A549 (cell line): ENCODE measurements around the gene CDH4. TPM values are rescaled to one million over a fixed set of nuclear protein-coding genes. Genes with fewer than 3 reads are reported as not detected.
A peak's percentile ranks its signal among the peaks of the same experiment; 100 is the strongest.

Experiments used
- ATAC-seq, 2 experiments: fragments of 200-7000 bp in 1 of 2; fragments of >200 bp in 1 of 2; cut with Nextera tagmentation in 1 of 2; cut with Tn5 transposase in 1 of 2; 3 replicates each; pipeline versions ENCODE4 v1.8.0 to v1.9.1; 2018 to 2020; ENCODE audit warnings: mild to moderate bottlenecking in 1 of 2, moderate library complexity in 1 of 2
- CTCF ChIA-PET: fragments of 300-600 bp; sonication (Branson Sonifier 250); formaldehyde crosslinking; extraction: SDS; loops from one replicate; lab custom pipeline; 2021; ENCODE audit warnings: antibody characterized with exemption, inconsistent platforms; lab: Yijun Ruan, JAX
- POLR2A ChIA-PET: fragments of 350-600 bp; formaldehyde crosslinking; extraction: SDS; loops from one replicate; lab custom pipeline; 2021; ENCODE audit warnings: antibody characterized with exemption, inconsistent platforms; lab: Yijun Ruan, JAX
- DNase-seq, 2 experiments: peaks; one replicate each; pipeline versions ENCODE4 v3.0.0 to v3.0.0-alpha.2; 2011 to 2016; ENCODE audit warnings: low read depth in 1 of 2, low spot score in 1 of 2
- FAIRE-seq: peaks from 2 replicates; lab custom pipeline; 2011; peaks lifted over from hg19 to GRCh38; lab: Jason Lieb, UNC
- H3K27ac ChIP-seq, 2 experiments: fragments of >200 bp; sonication (Bioruptor Twin); formaldehyde crosslinking; 3 replicates each; pipeline ENCODE4 v1.5.1; 2016 to 2017
- H3K4me1 ChIP-seq: fragments of >200 bp; sonication (Bioruptor Twin); formaldehyde crosslinking; 3 replicates; pipeline ENCODE4 v1.6.1; 2016
- H3K4me2 ChIP-seq: fragments of >200 bp; sonication (Bioruptor Twin); formaldehyde crosslinking; 3 replicates; pipeline ENCODE4 v1.6.1; 2016
- H3K4me3 ChIP-seq: fragments of >200 bp; sonication (Bioruptor Twin); formaldehyde crosslinking; 3 replicates; pipeline ENCODE4 v1.5.1; 2016
- H3K9me3 ChIP-seq: fragments of >200 bp; sonication (Bioruptor Twin); formaldehyde crosslinking; 3 replicates; pipeline ENCODE4 v1.6.1; 2016
- BHLHE40 ChIP-seq: IDR thresholded peaks from 2 replicates; pipeline ENCODE4 v1.6.1; 2012; ENCODE audit warnings: low read depth, low read length, inconsistent platforms
- CBX2 ChIP-seq: fragments of 200-600 bp; sonication (generic); IDR thresholded peaks from 2 replicates; pipeline ENCODE4 v1.6.1; 2016; ENCODE audit warnings: low read depth, mild to moderate bottlenecking, borderline replicate concordance
- CBX8 ChIP-seq: fragments of 200-600 bp; sonication (generic); IDR thresholded peaks from 2 replicates; pipeline ENCODE4 v1.6.1; 2016
- CHD4 ChIP-seq: fragments of 200-600 bp; sonication (generic); IDR thresholded peaks from 2 replicates; pipeline ENCODE4 v1.6.1; 2016; ENCODE audit warnings: antibody characterized with exemption, mild to moderate bottlenecking, borderline replicate concordance
- CTCF ChIP-seq: fragments of >200 bp; sonication (Bioruptor Twin); formaldehyde crosslinking; IDR thresholded peaks from 3 replicates; pipeline ENCODE4 v1.5.1; 2016
- EHMT2 ChIP-seq: fragments of 200-600 bp; sonication (generic); IDR thresholded peaks from 2 replicates; pipeline ENCODE4 v1.6.1; 2016; ENCODE audit warnings: antibody characterized with exemption, low read depth, mild to moderate bottlenecking, moderate library complexity
- HES2 ChIP-seq: fragments of >200 bp; sonication (Bioruptor Twin); formaldehyde crosslinking; IDR thresholded peaks from 2 replicates; pipeline ENCODE4 v1.6.1; 2016
- JUN ChIP-seq, 2 experiments: fragments of >200 bp; sonication (Bioruptor Twin); formaldehyde crosslinking; IDR thresholded peaks; 2 replicates in 1 of 2; 3 replicates in 1 of 2; pipeline ENCODE4 v1.6.1; 2016 to 2017
- JUNB ChIP-seq: fragments of >200 bp; sonication (Bioruptor Twin); formaldehyde crosslinking; IDR thresholded peaks from 2 replicates; pipeline ENCODE4 v1.6.1; 2016
- NR3C1 ChIP-seq: fragments of >200 bp; sonication (Bioruptor Twin); formaldehyde crosslinking; IDR thresholded peaks from 3 replicates; pipeline ENCODE4 v1.6.1; 2017
- PHF8 ChIP-seq: fragments of 200-600 bp; sonication (generic); IDR thresholded peaks from 2 replicates; pipeline ENCODE4 v1.6.1; 2016; ENCODE audit warnings: low read depth, mild to moderate bottlenecking, antibody characterized with exemption, moderate library complexity, borderline replicate concordance
- RAD21 ChIP-seq, 2 experiments: fragments of >200 bp in 1 of 2; sonication (Bioruptor Twin) in 1 of 2; formaldehyde crosslinking in 1 of 2; IDR thresholded peaks in 1 of 2; conservative IDR thresholded peaks in 1 of 2; 2 replicates in 1 of 2; 3 replicates in 1 of 2; pipeline ENCODE4 v1.6.1; 2012 to 2018; ENCODE audit warnings: inconsistent platforms in 1 of 2
- RARB ChIP-seq: fragments of 250-450 bp; sonication (Bioruptor Pico); IDR thresholded peaks from 2 replicates; pipeline ENCODE4 v1.8.0; 2021; ENCODE audit warnings: mild to moderate bottlenecking, moderate library complexity
- REST ChIP-seq: fragments of 200-600 bp; sonication (generic); IDR thresholded peaks from 2 replicates; pipeline ENCODE4 v1.6.1; 2016; ENCODE audit warnings: antibody characterized with exemption, mild to moderate bottlenecking, moderate library complexity
- RFX5 ChIP-seq: fragments of 450-650 bp; IDR thresholded peaks from 2 replicates; pipeline ENCODE4 v1.7.1; 2014; ENCODE audit warnings: antibody characterized with exemption, mild to moderate bottlenecking, moderate library complexity
- SMC3 ChIP-seq: fragments of >200 bp; sonication (Bioruptor Twin); formaldehyde crosslinking; IDR thresholded peaks from 3 replicates; pipeline ENCODE4 v1.6.1; 2018; ENCODE audit warnings: inconsistent platforms
- ZC3H11A ChIP-seq: fragments of 450-650 bp; IDR thresholded peaks from 2 replicates; pipeline ENCODE4 v1.6.1; 2014; ENCODE audit warnings: antibody characterized with exemption, mild to moderate bottlenecking
- WGBS: methylation state at CpG from one replicate; pipeline ENCODE4 v1.1.6; 2017; ENCODE audit errors: missing lambda C conversion rate; 5-methylcytosine and 5-hydroxymethylcytosine counted together
- polyA plus RNA-seq, 4 experiments: library from polyadenylated mRNA; depleted of rRNA in 3 of 4; stranded (reverse); fragments of >200 nt; fragmentation: RNase III in 1 of 4; extraction: RNeasy Plus Mini Kit Qiagen cat#74134 plus additional on column Dnase treatment in 1 of 4; gene quantifications; 2 replicates in 3 of 4; 3 replicates in 1 of 4; pipeline ENCODE4 v1.2.3, GENCODE V29; 2011 to 2017

The CDH4 gene
- polyA plus RNA-seq, 2 of the 4 experiments (the other 2 are of a cell fraction) = 3.4 to 10.3 TPM

- no peak for TF ChIP-seq REST
These were observed 486.6 kb downstream of the CDH4 start (continued) for GRCh38 chr20:61738601-61739069.

- CTCF ChIA-PET = no interaction called here
- FAIRE-seq = no peak
- ATAC-seq = no peak; a peak in 1 of 6 replicates
- no peak overlapping the region for H3K4me3 ChIP-seq
- no peak for DNase-seq
- TF ChIP-seq NR3C1 (no peak), BHLHE40 (no peak)
- no peaks in the 10 kb centered on the region for H3K9me3 ChIP-seq
- no peaks in the 10 kb centered on the region for H3K4me1 ChIP-seq
- WGBS = 80% methylated on average over 18 of the region's 19 CpGs
- POLR2A ChIA-PET = no interaction called here
- H3K4me2 ChIP-seq = no peak overlapping the region
- no peak overlapping the region for H3K27ac ChIP-seq
These were observed 487.2 kb downstream of the CDH4 start for GRCh38 chr20:61739086-61739831.

- FAIRE-seq (no peak), ATAC-seq (no peak), DNase-seq (no peak)
- ChIA-PET POLR2A (no interaction called here), CTCF (no interaction called here)
- H3K4me3 ChIP-seq = no peak overlapping the region
- H3K27ac ChIP-seq = no peak overlapping the region
- H3K9me3 ChIP-seq = no peaks in the 10 kb centered on the region
- no peaks in the 10 kb centered on the region for H3K4me1 ChIP-seq
- no peak for TF ChIP-seq RFX5
- H3K4me2 ChIP-seq = no peak overlapping the region
- 87% methylated on average over 8 of the region's 8 CpGs for WGBS
These were observed 487.7 kb downstream of the CDH4 start for GRCh38 chr20:61739832-61740118.

GRCh38 chr20:61742097-61742825 is 490.2 kb downstream of the CDH4 start:
- POLR2A ChIA-PET = no interaction called here
- no peak overlapping the region for H3K4me3 ChIP-seq
- CTCF ChIA-PET = no interaction called here
- H3K9me3 ChIP-seq = no peaks in the 10 kb centered on the region
- H3K4me1 ChIP-seq = no peaks in the 10 kb centered on the region
- H3K4me2 ChIP-seq = no peak overlapping the region
- 75% methylated on average over 16 of the region's 16 CpGs for WGBS
- ATAC-seq (no peak), FAIRE-seq (no peak), DNase-seq (no peak)
- TF ChIP-seq EHMT2 (no peak), JUN (IDR thresholded peaks at IDR 0.05) (no peak), ZC3H11A (no peak), CHD4 (no peak), SMC3 (no peak), RARB (no peak), RAD21 (conservative IDR thresholded peaks at IDR 0.05 in 1 of 2, IDR thresholded peaks at IDR 0.05 in 1 of 2) (0 out of 5 replicates have a peak, but pooled peaks of 1 of the 2 experiments have one; percentile 9), PHF8 (no peak)
- H3K27ac ChIP-seq = no peak overlapping the region

GRCh38 chr20:61743606-61744005 is 491.5 kb downstream of the CDH4 start:
- H3K4me2 ChIP-seq = no peak overlapping the region
- H3K4me1 ChIP-seq = no peaks in the 10 kb centered on the region
- no peaks in the 10 kb centered on the region for H3K9me3 ChIP-seq
- no peak; a peak in 1 of 6 replicates for ATAC-seq
- no peak overlapping the region for H3K4me3 ChIP-seq
- WGBS = 82% methylated on average over 11 of the region's 16 CpGs
- TF ChIP-seq HES2 = no peak
- no peak for TF ChIP-seq RAD21 (conservative IDR thresholded peaks at IDR 0.05 in 1 of 2, IDR thresholded peaks at IDR 0.05 in 1 of 2)
- no peak for TF ChIP-seq CHD4
- no peak for TF ChIP-seq CBX2
- TF ChIP-seq JUNB = no peak
- no peak for TF ChIP-seq CTCF
- no peak for TF ChIP-seq NR3C1
- TF ChIP-seq PHF8 = no peak
- no peak for TF ChIP-seq EHMT2
- TF ChIP-seq CBX8 = no peak
- H3K27ac ChIP-seq = no peak overlapping the region
- no peak for FAIRE-seq
- ChIA-PET CTCF (no interaction called here), POLR2A (no interaction called here)
- DNase-seq = no peak
